ENCODE results near the gene JAM2. TPM values are rescaled to one million over a fixed set of nuclear protein-coding genes. Genes with fewer than 3 reads are reported as not detected.
A peak's percentile ranks its signal among the peaks of the same experiment; 100 is the strongest.
"Not testable (repeated sequence)": the region's sequence is repeated elsewhere in the genome, so short reads cannot be mapped to it uniquely, and the experiment has no call there.

JAM2 gene
- total RNA-seq, 1 donor from 2014 or later = 23.7 TPM

GRCh38 chr21:25708467-25709065 is 69.5 kb downstream of the JAM2 start:
- H3K4me3 ChIP-seq = no peak overlapping the region
- intact Hi-C loops (cut with micrococcal nuclease) = loop anchor here (2.0 kb wide), 1 partner anchor 100 kb away; no protein-coding TSS in a partner anchor
- H3K36me3 ChIP-seq = peaks cover 26% of the 10 kb centered on the region
- TF ChIP-seq CTCF (IDR thresholded peaks at IDR 0.05; ENCODE audit: borderline replicate concordance) = peak; percentile 85
- H3K4me1 ChIP-seq = peaks cover 11% of the 10 kb centered on the region
- DNase-seq = no peak
- no peak overlapping the region for H3K27ac ChIP-seq (replicated peaks)
- no peaks in the 10 kb centered on the region for H3K9me3 ChIP-seq (replicated peaks)
- no peaks in the 10 kb centered on the region for H3K27me3 ChIP-seq (ENCODE audit: low read depth)

GRCh38 chr21:25709684-25710265 is 70.7 kb downstream of the JAM2 start:
- no peak for TF ChIP-seq CTCF (IDR thresholded peaks at IDR 0.05; ENCODE audit: borderline replicate concordance)
- Histone ChIP-seq H3K36me3 (peaks cover 38% of the 10 kb centered on the region), H3K27ac (replicated peaks) (no peak overlapping the region), H3K4me3 (no peak overlapping the region), H3K4me1 (peaks cover 11% of the 10 kb centered on the region), H3K27me3 (ENCODE audit: low read depth) (no peaks in the 10 kb centered on the region), H3K9me3 (replicated peaks) (no peaks in the 10 kb centered on the region)
- DNase-seq = no peak
- intact Hi-C loops (cut with micrococcal nuclease) = loop anchor here (2.0 kb wide), 1 partner anchor 101 kb away; no protein-coding TSS in a partner anchor

GRCh38 chr21:25710550-25710949 is 71.5 kb downstream of the JAM2 start:
- H3K4me3 ChIP-seq = no peak overlapping the region
- H3K4me1 ChIP-seq = peaks cover 11% of the 10 kb centered on the region
- H3K36me3 ChIP-seq = peaks cover 41% of the 10 kb centered on the region
- no peak overlapping the region for H3K27ac ChIP-seq (replicated peaks)
- no peaks in the 10 kb centered on the region for H3K9me3 ChIP-seq (replicated peaks)
- DNase-seq = no peak
- intact Hi-C loops (cut with micrococcal nuclease) = no loop called here
- H3K27me3 ChIP-seq (ENCODE audit: low read depth) = no peaks in the 10 kb centered on the region
- no peak for TF ChIP-seq CTCF (IDR thresholded peaks at IDR 0.05; ENCODE audit: borderline replicate concordance)

GRCh38 chr21:25714066-25714465 is 75.0 kb downstream of the JAM2 start:
- Histone ChIP-seq H3K4me1 (peaks cover 28% of the 10 kb centered on the region), H3K36me3 (peaks cover 36% of the 10 kb centered on the region)
- H3K27me3 ChIP-seq (ENCODE audit: low read depth); intact Hi-C loops (cut with micrococcal nuclease); H3K27ac ChIP-seq (replicated peaks); DNase-seq; H3K9me3 ChIP-seq (replicated peaks); H3K4me3 ChIP-seq: not testable (repeated sequence)

GRCh38 chr21:25717491-25718147 is 78.6 kb downstream of the JAM2 start:
- H3K27ac ChIP-seq (replicated peaks) = peak overlapping the region; percentile 71

More at GRCh38 chr21:25717491-25718147, 78.6 kb downstream of the JAM2 start:
- TF ChIP-seq CTCF (IDR thresholded peaks at IDR 0.05; ENCODE audit: borderline replicate concordance) = no peak
- DNase-seq = no peak
- H3K4me1 ChIP-seq = peaks cover 31% of the 10 kb centered on the region
- H3K27me3 ChIP-seq (ENCODE audit: low read depth) = no peaks in the 10 kb centered on the region
- H3K36me3 ChIP-seq = peaks cover 58% of the 10 kb centered on the region
- intact Hi-C loops (cut with micrococcal nuclease) = no loop called here
- no peak overlapping the region for H3K4me3 ChIP-seq
- H3K9me3 ChIP-seq (replicated peaks) = no peaks in the 10 kb centered on the region

Data from left ventricle myocardium inferior (tissue), 1 donor.